COLO829 (cell line): ENCODE results near the gene CXCL5.

ENCODE experiments used
- DNase-seq: peaks from one replicate; pipeline ENCODE4 v3.0.0; 2012; ENCODE audit warnings: low spot score

The CXCL5 gene

DNA sequence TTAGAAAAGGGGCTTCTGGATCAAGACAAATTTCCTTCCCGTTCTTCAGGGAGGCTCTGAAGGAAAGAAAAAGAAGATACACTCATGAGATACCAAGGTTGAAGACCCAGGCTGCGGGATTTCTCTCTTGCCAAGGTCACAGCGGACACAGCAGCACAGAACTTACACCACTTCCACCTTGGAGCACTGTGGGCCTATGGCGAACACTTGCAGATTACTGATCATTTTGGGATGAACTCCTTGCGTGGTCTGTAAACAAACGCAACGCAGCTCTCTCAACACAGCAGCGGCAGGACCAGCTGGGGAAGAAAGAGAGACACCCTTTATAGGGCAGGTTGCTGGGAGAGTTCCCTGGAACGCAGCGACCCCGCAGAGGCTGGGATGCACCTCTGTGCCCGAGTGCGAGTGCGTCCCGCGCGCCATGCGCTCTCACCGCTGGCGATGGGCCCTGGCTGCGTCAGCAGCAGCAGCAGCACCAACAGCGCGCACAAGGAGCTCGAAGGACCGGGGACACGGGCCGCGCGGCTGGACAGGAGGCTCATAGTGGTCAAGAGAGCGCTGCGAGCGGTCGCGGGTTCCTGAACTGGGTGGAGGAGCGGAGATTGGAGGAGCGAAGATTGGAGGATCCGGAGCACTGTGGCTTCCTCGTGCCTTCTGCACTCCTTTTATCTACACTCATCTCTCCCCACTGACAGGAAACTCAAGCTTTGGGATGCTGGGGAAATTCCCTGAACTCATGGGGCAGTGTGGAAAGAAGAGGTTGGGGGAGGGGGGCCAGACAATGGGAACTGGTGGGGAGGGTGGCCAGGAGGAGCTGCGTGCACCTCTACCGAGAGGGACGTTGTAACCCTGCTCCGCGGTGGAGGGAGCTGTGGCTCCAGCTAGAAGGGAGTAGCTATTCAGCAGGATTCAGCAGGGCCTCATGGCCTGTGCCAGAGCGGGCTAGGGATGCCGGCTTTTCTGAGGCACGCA, at the start of gene CXCL5:
TSS of gene CXCL5 (minus strand) at position 638 of the 972 bp plus-strand sequence. CDS start at position 542, 96 bp downstream.
- no peak for DNase-seq

DNA sequence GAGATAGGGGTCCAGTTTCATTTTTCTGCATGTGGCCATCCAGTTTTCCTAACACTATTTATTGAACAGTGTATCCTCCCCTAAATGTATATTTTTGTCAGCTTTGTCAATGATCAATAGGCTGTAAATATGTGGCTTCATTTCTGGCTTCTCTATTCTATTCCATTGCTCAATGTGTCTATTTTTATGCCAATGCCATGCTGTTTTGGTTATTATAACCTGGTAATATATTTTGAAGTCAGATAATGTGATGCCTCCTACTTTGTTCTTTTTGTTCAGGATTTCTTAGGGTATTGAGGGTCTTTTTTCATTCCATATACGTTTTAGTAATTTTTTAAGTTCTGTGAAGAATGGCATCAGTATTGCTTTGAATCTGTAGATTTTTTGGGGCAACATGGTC, 48.7 kb upstream of the CXCL5 start:
- no peak for DNase-seq

DNA sequence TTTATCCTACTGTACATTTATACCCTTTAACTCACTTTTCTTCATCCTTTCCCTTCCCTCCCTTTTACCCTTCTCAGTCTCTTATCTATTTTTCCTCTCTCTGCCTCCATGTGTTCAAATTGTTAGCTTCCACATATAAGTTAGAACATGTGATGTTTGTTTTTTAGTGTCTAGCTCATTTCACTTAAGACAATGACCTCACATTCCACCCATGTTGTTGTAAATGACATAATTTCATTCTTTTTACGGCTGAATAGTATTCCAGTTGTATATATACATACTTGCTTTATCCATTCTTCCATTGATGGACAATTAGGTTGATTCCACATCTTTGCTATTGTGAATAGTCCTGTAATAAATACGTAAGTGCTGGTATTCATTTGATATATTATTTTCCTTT, 47.3 kb upstream of the CXCL5 start:
- no peak for DNase-seq

DNA sequence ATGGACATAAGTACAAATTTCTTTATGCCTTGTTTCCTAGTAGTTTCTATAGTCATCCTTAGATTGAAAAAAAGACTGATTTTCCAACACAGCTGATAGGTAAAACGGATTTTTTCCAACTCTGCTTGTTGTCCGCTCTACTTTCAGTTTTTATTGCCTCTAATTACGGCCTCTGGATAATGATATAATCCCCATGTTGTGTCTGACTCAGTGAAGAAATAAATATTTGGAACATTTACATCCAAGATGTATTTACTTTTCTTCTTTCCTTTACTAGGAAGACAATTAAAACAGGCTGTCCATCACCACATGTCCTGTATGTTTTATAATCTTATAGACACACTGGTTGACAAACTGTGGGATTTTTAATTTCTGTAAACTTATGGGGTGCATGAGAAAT, 46.8 kb upstream of the CXCL5 start:
- no peak for DNase-seq

DNA sequence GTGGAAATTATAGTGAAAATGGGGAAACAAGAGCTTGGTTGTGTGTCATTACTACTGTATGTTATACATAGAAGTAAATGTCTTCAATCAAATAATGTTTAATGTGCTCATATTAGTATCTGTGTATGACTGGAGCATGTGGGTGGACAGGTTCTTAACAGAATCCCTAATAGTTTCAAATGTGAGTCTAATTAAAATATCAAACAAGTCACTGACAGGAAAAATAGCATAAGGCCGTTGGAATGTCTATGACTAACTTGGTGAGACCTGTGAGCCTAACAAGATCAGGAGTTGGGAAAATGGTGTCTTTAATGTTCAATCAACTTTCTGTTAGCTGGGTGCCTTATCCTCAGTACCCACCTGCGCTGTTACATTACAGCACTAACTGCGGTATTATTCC, 46.2 kb upstream of the CXCL5 start:
- DNase-seq, result no peak

DNA sequence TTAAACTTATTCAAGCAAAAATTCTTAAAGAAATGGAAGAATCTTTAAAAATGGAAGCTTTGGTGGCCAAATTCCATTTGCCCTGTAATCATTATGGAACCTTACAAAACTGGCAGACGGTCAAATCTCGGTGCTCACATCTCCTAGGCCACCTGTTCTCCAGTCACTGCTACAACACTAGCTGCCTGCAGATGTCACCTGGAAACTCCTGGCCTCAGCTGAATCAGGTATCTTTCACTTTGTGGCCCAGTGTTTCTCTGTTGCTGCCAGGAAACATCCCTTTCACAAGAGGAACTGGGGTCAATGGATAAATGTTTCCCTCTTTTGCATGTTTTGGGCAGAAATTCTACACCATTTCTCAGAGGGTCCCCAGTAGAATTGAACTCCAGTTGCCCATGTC, 44.2 kb upstream of the CXCL5 start:
- DNase-seq, result no peak

DNA sequence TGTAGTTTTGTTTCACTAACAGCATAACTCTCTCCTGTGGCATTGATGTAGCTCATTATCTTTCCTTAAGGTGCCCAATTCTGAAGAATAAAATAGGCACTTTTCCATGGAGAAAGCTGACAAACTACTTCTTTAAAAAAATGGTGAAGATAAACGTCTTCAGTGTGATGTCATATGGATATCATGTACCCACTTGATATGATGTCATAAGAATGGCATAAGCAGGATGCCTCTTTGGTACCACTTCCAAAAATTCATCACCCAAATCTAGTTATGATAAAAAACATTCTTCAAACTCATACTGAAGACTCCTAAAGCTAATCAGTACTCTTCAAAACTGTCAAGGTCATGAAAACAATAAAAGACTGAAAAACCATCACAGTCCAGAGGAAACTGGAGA, 42.9 kb upstream of the CXCL5 start:
- no peak for DNase-seq

DNA sequence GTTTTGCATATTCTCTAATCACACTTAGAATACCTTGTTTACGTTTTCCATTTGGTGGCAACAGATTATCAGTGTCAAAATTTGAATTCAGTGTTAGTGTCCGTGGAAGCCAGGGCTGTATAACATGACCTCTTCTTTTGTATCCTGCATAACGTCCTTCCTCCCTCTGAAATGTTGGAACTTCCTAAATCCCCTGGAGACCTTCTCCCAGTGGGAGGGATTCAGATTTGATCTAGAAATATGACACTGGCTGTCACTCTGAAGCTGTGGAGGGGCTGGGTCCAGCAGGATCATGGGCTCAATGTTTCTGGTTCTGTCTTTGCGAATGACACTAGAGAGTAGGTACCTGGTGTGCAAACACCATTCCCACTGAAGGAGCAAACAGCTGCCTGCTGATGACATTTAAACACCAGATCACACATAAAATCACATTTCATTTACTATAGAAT, 40.9 kb upstream of the CXCL5 start:
- peak; percentile 16 for DNase-seq

DNA sequence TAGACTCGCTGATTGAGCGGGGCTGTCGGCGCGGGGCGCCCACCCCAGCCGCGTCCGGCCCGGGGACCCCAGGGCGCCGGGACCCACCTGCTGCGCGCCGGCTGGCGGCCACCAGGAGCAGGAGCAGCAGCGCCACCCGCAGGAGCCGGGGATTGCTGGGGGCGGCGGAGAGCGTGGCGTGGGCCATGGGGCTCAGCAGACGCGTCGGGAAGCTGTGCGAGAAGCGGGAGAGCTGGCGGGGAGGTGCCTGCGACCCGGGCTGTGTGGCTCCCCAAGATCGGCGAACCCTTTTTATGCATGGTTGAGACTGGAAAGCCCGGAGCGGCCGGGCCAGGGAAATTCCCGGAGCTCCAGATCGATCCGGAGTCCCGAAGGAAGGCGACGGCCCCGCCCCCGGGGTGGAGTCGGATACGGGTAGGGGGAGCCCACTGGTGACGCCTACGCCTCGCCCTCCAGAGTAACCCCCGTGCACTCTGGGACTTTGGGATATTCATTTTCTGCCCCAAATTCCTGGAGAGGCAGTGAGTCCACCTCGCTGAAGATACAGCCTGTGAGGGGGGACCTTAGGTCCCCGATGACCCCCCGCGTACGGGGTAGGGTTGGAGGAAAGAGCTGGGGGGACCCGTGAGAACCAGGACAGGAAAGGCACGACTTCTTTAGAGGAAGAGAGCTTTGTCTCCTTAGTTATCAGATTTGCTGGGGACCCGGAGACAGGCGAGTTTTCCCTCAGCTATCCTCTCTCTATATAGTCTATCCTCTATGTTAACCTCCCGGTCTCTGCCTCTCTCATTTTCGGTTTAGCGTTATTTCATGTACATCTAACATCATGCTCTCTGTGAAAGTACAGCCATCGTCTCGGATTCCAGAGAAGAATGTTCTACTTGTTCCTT, 40.2 kb upstream of the CXCL5 start, which contains the start of gene CXCL3:
TSS of gene CXCL3 (minus strand) at position 265 of the 890 bp plus-strand sequence. CDS start at position 187, 78 bp downstream.
- peak; percentile 35 for DNase-seq

DNA sequence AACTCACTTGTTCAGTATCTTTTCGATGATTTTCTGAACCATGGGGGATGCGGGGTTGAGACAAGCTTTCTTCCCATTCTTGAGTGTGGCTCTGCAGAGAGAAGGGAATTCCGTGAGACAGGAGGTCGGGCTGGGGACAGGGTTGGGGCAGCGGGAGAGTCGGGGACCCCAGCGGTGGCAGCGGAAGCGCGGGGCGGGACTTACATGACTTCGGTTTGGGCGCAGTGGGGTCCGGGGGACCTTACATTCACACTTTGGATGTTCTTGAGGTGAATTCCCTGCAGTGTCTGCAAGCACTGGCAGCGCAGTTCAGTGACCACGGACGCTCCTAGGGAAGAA, 39.6 kb upstream of the CXCL5 start:
- no peak for DNase-seq

DNA sequence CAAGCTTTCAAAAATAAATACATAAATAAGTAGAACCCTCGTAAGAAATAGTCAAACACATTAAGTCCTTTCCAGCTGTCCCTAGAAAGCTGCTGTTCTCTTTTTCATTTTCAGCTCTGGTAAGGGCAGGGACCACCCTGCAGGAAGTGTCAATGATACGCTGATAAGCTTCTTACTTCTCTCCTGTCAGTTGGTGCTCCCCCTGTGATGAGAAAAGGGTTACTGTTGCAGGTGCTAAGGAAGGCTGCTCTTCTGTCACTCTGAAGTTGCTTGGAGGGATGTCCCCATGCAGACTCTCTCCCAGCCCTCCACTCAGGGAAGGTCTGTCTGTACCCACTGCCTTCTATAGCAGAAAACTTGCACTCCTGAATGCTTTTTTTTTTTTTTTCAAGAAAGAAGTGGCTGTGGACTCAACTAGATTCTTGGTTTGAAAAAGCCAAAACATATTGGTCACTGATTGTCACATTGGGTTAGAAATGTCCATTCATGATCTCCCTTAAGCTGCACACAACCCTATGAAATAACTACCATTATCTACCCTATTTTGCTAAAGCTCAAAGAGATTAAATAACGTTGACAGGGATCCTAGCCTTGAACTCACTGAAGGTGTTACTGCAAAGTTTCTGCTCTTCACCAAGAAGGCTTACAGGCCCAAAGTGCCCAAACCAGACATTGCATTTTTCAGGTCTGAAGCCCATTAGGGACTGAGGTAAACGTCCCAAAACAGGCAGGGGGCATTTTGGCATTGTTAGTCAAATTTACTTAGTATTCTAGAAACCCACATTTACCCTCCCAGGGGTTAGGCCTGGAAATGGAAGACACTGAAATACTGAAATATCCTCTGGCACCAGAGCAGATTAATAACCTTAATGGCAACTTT, 38.8 kb upstream of the CXCL5 start:
- no peak for DNase-seq

DNA sequence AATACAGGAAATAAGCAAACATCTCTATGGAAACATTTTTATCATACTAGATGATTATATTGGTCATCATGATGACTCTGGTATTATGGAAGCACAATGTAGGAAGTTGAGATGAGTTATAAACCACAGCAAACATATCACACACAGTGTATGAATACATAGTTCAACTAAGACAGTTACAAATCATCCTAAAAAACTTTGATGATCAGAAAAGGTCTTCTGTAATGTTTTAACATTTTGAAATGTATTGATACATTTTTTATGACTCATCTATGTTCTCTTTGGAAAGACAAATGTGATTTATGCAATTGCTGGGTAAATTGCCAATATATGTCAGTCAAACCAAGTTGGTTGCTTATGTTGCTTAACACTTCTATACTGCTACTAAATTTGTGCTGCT, 35.3 kb upstream of the CXCL5 start:
- DNase-seq, result no peak

DNA sequence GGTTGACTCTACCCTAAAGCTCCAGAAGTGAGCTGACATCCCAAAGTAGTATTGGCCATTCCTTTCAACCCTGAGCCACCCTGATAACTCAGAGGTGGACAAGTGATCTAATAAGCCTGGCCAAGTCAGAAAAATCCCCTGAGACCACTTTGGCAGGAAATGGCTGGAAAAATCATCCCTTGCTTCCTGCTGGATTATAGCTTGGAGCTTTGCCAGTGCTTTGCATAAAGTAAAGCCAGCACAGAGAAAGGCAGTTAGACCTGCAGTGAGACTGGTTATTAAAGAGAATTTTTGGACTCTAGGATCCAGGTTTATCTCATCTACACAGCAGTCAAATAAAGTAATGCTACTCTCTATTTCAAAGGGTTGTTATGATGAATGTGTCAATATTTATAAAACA, 33.6 kb upstream of the CXCL5 start:
- peak; percentile 35 for DNase-seq

DNA sequence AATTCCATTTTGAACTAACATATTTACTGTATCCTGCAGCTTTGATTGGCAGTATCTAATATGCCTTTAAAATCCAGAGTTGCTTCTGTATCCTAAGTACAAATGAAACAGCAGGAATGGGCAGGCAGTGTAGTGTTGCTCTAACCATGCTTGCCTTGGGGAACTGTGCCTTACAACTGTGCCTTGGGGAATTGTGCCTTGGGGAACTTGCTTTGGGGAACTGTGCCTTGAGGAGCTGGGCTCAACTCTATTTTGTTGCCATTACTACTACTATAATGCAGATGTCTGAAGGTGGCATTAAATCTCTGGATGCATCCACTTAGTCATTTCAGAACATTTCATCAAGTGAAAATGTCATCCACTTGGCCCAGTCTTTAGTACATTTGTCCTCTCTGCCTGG, 33.1 kb upstream of the CXCL5 start:
- no peak for DNase-seq

DNA sequence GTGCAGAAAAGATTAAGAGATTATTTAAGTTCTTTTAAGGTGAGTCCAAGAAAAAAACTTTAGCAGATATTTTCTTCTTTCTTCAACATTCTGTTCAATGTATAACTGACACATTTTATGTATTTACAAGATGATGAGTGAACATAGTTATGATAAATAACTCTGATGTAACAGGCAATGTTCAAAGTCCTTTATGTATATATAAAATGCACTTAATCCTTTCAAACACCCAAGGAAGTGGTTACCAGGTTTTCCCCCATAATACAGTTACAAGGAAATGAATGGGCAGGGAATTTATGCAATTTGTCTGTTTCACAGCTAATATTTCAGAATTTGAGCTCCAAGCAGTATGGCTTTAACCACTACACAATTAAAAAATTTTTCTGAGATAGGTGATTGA, 31.8 kb upstream of the CXCL5 start:
- DNase-seq, result no peak

DNA sequence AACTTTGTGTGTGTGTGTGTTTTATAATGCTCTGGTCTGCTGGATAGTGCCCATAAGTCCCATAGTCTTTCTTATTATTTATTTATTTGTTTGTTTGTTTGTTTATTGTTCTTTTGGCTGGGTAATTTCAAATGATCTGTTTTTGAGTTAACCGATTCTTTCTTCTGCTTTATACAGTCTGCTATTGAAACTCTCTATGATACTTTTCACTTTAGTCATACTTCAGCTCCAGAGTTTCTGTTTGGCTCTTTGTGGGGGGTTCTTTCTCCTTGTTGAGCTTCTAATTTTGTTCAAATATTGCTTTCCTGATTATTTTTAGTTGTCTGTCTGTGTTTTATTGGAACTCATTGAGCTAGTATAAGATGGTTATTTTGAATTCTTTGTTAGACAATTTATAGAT, 30.0 kb upstream of the CXCL5 start:
- DNase-seq, result no peak

DNA sequence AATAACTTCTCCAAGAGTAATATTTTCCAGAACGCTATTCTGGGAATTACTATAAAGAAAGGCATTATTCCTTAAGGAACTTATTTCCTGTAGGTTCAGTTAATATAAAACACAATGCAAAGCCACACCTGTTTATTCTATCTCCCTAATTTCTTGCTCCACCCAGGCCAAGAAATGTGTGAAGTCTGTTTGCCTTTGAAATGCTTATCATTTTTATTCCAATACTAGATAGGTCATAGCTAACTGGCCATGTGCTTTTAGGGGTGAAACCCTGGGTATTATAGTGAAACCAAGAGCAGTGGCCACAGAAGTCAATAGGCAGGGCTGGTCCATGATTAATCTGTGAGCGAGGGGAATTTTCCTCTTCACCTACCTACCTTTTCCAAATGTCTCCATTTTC, 25.2 kb upstream of the CXCL5 start:
- no peak for DNase-seq

DNA sequence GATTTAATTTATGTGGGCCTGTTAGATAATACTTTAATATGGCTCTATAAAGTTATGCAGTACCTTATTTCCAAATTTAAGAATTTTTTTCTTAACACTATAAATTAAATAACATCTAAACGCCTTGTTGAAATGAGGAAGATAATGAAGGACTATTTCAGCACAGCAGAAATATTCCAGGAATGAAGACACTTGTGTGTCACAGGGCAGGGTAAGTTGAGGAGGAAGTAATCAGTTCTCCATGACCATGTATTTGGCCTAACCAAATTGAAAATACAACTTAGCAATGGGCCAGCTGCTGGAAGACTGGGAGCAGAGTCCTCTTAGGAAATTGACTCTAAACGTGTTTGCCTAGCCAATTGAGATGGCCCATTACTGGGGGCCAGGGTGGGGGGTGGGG, 23.1 kb upstream of the CXCL5 start:
- DNase-seq, result no peak

DNA sequence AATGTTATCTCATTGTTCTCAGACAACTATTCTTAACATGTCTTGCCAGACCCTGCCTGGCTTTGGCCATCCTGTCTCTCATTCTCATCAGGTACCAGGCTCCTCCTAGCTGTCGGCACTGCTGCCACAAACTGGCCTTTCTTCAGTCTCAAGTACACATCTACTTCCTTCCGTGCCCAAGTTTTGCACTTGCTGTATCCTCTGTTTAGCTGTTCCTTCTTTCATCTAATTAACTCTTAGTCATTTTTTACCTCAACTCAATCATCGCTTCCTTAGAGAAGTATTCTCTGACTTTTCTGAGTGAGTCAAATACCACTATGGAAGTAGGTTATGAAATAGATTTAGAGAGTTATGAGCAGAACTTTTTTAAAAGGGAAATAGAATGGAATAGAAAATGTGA, 20.3 kb upstream of the CXCL5 start:
- DNase-seq, result no peak

DNA sequence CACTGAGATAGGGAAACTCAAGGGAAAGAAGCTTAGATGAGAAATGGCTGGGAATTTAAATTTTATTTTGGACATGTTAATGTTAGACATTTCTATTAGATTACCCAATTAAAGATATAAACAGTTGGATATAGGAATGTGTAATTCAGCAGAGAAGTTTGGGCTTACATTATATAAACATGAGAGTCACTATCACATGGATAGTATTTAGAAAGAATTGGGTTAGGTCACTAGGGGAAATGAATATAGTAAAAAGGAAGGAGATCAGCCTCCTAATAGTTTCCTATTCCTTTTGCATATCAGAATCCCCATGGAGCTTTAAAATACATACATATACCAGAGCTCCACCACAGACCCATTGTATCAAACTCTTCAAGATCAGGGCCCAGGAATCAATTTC, 19.6 kb upstream of the CXCL5 start:
- DNase-seq, result no peak

DNA sequence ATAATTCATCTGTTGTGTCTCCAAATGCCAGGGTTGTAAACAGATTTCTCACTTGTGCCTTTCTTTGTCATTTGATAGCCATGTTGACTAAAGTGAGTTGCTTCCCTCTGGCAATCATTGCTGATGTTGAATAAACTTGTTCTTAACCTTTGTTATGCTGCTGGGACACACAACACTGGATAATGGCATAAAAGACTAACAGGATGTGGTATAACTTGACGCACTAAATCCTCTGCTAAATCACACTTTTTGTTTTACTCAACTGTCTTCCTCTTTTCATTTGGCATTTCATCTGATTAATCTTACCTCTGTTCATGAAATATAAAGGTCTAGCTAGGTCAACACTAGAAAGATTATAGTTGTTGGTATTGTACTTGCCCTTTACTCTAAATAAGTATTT, 17.6 kb upstream of the CXCL5 start:
- peak; percentile 36 for DNase-seq
